OCI-LY7 (cell line): ENCODE results near the gene SPON1.

Experiments used
- EZH2phosphoT487 ChIP-seq: fragments of 200-600 bp; sonication (generic); IDR thresholded peaks from 2 replicates; pipeline ENCODE4 v1.6.1; 2018; ENCODE audit warnings: low read depth, borderline replicate concordance, mild to moderate bottlenecking, mixed run types, antibody characterized with exemption, low read length, moderate library complexity, mixed read lengths
- TF ChIP-seq, protein P1 (sequence below): fragments of 200-600 bp; sonication (generic); conservative IDR thresholded peaks from 2 replicates; pipeline ENCODE4 v1.5.1; 2014; ENCODE audit warnings: mild to moderate bottlenecking, antibody characterized with exemption, low read length, moderate library complexity, mixed read lengths

GRCh38 chr11:14133381-14133780, 170.9 kb downstream of the SPON1 start:
- TF ChIP-seq, protein P1, sequence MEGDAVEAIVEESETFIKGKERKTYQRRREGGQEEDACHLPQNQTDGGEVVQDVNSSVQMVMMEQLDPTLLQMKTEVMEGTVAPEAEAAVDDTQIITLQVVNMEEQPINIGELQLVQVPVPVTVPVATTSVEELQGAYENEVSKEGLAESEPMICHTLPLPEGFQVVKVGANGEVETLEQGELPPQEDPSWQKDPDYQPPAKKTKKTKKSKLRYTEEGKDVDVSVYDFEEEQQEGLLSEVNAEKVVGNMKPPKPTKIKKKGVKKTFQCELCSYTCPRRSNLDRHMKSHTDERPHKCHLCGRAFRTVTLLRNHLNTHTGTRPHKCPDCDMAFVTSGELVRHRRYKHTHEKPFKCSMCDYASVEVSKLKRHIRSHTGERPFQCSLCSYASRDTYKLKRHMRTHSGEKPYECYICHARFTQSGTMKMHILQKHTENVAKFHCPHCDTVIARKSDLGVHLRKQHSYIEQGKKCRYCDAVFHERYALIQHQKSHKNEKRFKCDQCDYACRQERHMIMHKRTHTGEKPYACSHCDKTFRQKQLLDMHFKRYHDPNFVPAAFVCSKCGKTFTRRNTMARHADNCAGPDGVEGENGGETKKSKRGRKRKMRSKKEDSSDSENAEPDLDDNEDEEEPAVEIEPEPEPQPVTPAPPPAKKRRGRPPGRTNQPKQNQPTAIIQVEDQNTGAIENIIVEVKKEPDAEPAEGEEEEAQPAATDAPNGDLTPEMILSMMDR: no peak
- no peak for TF ChIP-seq EZH2phosphoT487
